Smooth muscle cell (in vitro differentiated cells): ENCODE data around the gene TBC1D1. TPM values are rescaled to one million over a fixed set of nuclear protein-coding genes. Genes with fewer than 3 reads are reported as not detected.

Experiments
- DNase-seq: peaks from one replicate; lab custom pipeline; 2025; ENCODE audit not compliant: unreplicated experiment; lab: John Stamatoyannopoulos, UW
- H2AFZ ChIP-seq: fragments of 200-600 bp; sonication (generic); 2 replicates; pipeline ENCODE4 v1.6.0; 2016; ENCODE audit warnings: antibody characterized with exemption, low read depth, mild to moderate bottlenecking
- H3F3A ChIP-seq: fragments of 200-600 bp; sonication (generic); 2 replicates; pipeline ENCODE4 v1.6.0; 2017; ENCODE audit warnings: antibody characterized with exemption, low read depth
- H3K27ac ChIP-seq: fragments of 200-600 bp; sonication (generic); 2 replicates; pipeline ENCODE4 v1.5.1; 2016; ENCODE audit warnings: low read depth, mild to moderate bottlenecking
- H3K27me3 ChIP-seq: fragments of 200-600 bp; sonication (generic); 2 replicates; pipeline ENCODE4 v1.6.1; 2016; ENCODE audit warnings: low read depth, mild to moderate bottlenecking
- H3K36me3 ChIP-seq: fragments of 200-600 bp; sonication (generic); 2 replicates; pipeline ENCODE4 v1.5.1; 2016; ENCODE audit warnings: low read depth
- H3K4me1 ChIP-seq: fragments of 200-600 bp; sonication (generic); 2 replicates; pipeline ENCODE4 v1.5.1; 2016; ENCODE audit warnings: low read depth
- H3K4me2 ChIP-seq: fragments of 200-600 bp; sonication (generic); 2 replicates; pipeline ENCODE4 v1.6.0; 2016; ENCODE audit warnings: mild to moderate bottlenecking
- H3K4me3 ChIP-seq: fragments of 200-600 bp; sonication (generic); 2 replicates; pipeline ENCODE4 v1.5.1; 2016; ENCODE audit warnings: mild to moderate bottlenecking
- H3K79me2 ChIP-seq: fragments of 200-600 bp; sonication (generic); 2 replicates; pipeline ENCODE4 v1.6.0; 2016; ENCODE audit warnings: low read depth, mild to moderate bottlenecking
- H3K9ac ChIP-seq: fragments of 200-600 bp; sonication (generic); 2 replicates; pipeline ENCODE4 v1.6.0; 2016; ENCODE audit warnings: low read depth
- H3K9me3 ChIP-seq: fragments of 200-600 bp; sonication (generic); replicated peaks from 2 replicates; pipeline ENCODE4 v1.5.1; 2016; ENCODE audit warnings: low read depth
- H4K20me1 ChIP-seq: fragments of 200-600 bp; sonication (generic); 2 replicates; pipeline ENCODE4 v1.6.0; 2016; ENCODE audit warnings: low read depth
- WGBS: methylation state at CpG from one replicate; pipeline ENCODE4 v1.1.7; 2016; ENCODE audit warnings: low lambda C conversion rate; 5-methylcytosine and 5-hydroxymethylcytosine counted together
- polyA plus RNA-seq: library from polyadenylated mRNA; unstranded; fragments of >200 nt; fragmentation: Nextera tagmentation; extraction: Ambion mirVana; gene quantifications from 2 replicates; pipeline ENCODE4 v1.2.1, GENCODE V29; 2016
- total RNA-seq: library from RNA; depleted of rRNA; stranded (reverse); fragments of >200 nt; gene quantifications from 2 replicates; pipeline ENCODE4 v1.2.3, GENCODE V29; 2014
- TF ChIP-seq, protein P1 (sequence below): fragments of 200-600 bp; sonication (generic); IDR thresholded peaks from 2 replicates; pipeline ENCODE4 v1.5.1; 2017; ENCODE audit warnings: borderline replicate concordance, mild to moderate bottlenecking, antibody characterized with exemption; ENCODE audit not compliant: insufficient read depth, poor library complexity, severe bottlenecking

Gene TBC1D1
- total and polyA plus RNA-seq, 2 experiments from 2014 or later, result 81.5 to 117 TPM

DNA sequence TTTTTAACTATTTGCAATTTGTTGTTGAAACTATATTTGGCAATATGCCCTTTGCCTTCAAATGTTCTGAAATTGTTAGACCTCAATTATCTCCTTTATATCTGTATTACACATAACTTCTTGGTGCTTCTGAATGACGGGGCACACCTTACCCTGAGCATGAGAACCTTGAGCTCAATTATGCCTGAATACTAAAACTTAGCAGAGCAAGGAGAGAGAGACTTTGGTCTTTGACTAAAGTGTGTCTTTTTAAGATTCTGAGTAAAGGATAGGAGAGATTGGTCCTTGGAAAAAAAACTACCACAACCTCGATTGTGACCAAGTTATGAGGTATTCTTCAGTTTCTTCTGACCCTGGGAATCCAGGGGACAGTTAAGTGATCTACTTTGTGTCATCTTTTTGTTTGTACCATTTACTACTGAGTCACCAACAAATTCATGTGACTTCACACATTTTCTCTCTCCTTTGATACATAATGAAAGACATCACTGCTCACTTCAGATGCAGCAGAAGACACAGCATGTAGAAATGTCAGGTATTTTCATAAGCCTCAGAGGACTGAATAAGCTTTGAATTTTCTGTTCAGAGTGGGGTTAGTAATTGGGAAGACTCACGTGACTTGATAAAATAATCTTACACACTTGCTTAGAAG lies 120.8 kb downstream of the TBC1D1 start:
- Histone ChIP-seq H3K4me3 (no peak overlapping the region), H3K9ac (no peak overlapping the region), H3K79me2 (peaks cover 50% of the 10 kb centered on the region), H4K20me1 (peaks cover 94% of the 10 kb centered on the region), H3K36me3 (no peaks in the 10 kb centered on the region), H3K27ac (no peak overlapping the region), H3K9me3 (no peaks in the 10 kb centered on the region), H3F3A (peaks cover 8% of the 10 kb centered on the region), H3K4me1 (peaks cover 18% of the 10 kb centered on the region), H2AFZ (no peak overlapping the region), H3K27me3 (no peaks in the 10 kb centered on the region), H3K4me2 (no peak overlapping the region)
- 90% methylated on average over 3 of the region's 3 CpGs for WGBS
- no peak for DNase-seq
- TF ChIP-seq, protein P1, sequence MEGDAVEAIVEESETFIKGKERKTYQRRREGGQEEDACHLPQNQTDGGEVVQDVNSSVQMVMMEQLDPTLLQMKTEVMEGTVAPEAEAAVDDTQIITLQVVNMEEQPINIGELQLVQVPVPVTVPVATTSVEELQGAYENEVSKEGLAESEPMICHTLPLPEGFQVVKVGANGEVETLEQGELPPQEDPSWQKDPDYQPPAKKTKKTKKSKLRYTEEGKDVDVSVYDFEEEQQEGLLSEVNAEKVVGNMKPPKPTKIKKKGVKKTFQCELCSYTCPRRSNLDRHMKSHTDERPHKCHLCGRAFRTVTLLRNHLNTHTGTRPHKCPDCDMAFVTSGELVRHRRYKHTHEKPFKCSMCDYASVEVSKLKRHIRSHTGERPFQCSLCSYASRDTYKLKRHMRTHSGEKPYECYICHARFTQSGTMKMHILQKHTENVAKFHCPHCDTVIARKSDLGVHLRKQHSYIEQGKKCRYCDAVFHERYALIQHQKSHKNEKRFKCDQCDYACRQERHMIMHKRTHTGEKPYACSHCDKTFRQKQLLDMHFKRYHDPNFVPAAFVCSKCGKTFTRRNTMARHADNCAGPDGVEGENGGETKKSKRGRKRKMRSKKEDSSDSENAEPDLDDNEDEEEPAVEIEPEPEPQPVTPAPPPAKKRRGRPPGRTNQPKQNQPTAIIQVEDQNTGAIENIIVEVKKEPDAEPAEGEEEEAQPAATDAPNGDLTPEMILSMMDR, result no peak

DNA sequence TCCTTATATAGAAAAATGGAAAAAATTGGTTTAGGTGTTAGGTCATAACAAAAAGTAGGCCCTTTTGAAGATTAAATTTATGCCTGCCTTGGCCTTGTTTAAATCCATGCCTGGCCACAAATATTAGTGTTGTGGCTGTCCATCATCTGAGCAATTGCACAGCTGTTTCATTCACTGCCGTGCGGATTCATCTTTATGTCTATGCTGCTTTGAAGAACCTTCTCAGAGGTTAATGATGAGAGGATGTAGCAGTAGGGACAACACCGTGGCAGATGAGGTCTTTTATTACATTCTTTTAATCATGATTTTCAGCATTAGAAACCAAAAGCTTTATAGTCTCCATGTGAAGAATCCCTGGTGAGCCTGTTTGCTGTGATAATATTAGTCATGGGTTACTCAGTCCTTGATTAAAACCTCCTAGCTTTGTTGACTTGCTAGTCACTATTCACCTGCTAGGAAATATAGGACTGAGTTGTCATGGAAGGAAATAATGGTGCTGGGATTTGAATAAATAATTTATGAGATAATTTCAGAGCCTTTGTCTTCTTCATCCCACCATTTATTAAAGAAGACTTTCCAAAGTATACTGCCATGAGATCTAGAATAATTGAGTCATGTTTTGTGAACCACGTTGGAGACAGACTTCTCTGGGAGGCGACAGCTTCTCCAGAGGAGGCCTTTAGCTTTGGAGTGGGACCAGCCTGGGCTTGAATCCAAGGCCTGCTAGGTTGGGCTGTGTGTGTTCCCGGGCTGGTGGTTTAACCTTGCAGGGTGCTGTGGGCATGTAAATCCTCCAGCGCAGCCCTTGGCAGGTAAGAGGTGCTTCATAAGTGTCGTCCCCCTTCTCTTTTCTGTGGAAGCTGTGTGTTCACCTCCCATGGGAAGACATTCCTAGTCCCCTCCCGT lies 122.8 kb downstream of the TBC1D1 start:
- peaks cover 8% of the 10 kb centered on the region for H3F3A ChIP-seq
- no peaks in the 10 kb centered on the region for H3K27me3 ChIP-seq
- TF ChIP-seq, protein P1, result no peak
- H3K36me3 ChIP-seq, result no peaks in the 10 kb centered on the region
- H3K4me2 ChIP-seq, result peak overlapping the region; percentile 18
- no peak overlapping the region for H3K9ac ChIP-seq
- no peaks in the 10 kb centered on the region for H3K9me3 ChIP-seq
- DNase-seq, result no peak
- no peak overlapping the region for H3K27ac ChIP-seq
- peaks cover 34% of the 10 kb centered on the region for H3K79me2 ChIP-seq
- peaks cover 10% of the 10 kb centered on the region for H3K4me1 ChIP-seq
- no peak overlapping the region for H3K4me3 ChIP-seq
- peaks cover 76% of the 10 kb centered on the region for H4K20me1 ChIP-seq
- H2AFZ ChIP-seq, result no peak overlapping the region
- 71% methylated on average over 9 of the region's 9 CpGs for WGBS

DNA sequence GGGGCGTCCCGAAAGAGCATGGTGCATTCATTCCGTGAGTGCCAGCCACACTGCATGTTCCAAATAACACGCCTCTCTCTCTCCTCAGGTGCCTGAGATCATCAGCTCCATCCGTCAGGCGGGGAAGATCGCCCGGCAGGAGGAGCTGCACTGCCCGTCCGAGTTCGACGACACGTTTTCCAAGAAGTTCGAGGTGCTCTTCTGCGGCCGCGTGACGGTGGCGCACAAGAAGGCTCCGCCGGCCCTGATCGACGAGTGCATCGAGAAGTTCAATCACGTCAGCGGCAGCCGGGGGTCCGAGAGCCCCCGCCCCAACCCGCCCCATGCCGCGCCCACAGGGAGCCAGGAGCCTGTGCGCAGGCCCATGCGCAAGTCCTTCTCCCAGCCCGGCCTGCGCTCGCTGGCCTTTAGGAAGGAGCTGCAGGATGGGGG lies 123.6 kb downstream of the TBC1D1 start:
- H2AFZ ChIP-seq, result no peak overlapping the region
- no peak overlapping the region for H3K9ac ChIP-seq
- TF ChIP-seq, protein P1, result no peak
- peaks cover 69% of the 10 kb centered on the region for H4K20me1 ChIP-seq
- no peak overlapping the region for H3K4me3 ChIP-seq
- no peaks in the 10 kb centered on the region for H3K9me3 ChIP-seq
- no peak overlapping the region for H3K27ac ChIP-seq
- H3F3A ChIP-seq, result peaks cover 8% of the 10 kb centered on the region
- H3K79me2 ChIP-seq, result peaks cover 32% of the 10 kb centered on the region
- WGBS, result 96% methylated on average over 37 of the region's 37 CpGs
- peaks cover 10% of the 10 kb centered on the region for H3K4me1 ChIP-seq
- no peaks in the 10 kb centered on the region for H3K36me3 ChIP-seq
- no peak for DNase-seq
- no peaks in the 10 kb centered on the region for H3K27me3 ChIP-seq
- no peak overlapping the region for H3K4me2 ChIP-seq
